GM12865 (cell line): ENCODE results near the gene SLC41A3.
"Not testable (repeated sequence)": the region's sequence is repeated elsewhere in the genome, so short reads cannot be mapped to it uniquely, and the experiment has no call there.

Experiments used
- DNase-seq: peaks from one replicate; pipeline ENCODE4 v3.0.0; 2010; ENCODE audit warnings: low read depth
- H3K4me3 ChIP-seq: 2 replicates; pipeline ENCODE4 v1.5.1; 2011; ENCODE audit warnings: mild to moderate bottlenecking, low read depth, low read length, control low read depth
- CTCF ChIP-seq: IDR thresholded peaks from 2 replicates; pipeline ENCODE4 v1.5.1; 2011; ENCODE audit warnings: low read length, control low read depth, low read depth, inconsistent platforms; ENCODE audit not compliant: insufficient read depth; ENCODE audit errors: missing control alignments

SLC41A3 gene

GRCh38 chr3:125960066-125960424 lies 123.9 kb downstream of the SLC41A3 start:
- DNase-seq, result no peak
- TF ChIP-seq CTCF, result no peak
- H3K4me3 ChIP-seq, result no peak overlapping the region

- no peak for TF ChIP-seq CTCF
- DNase-seq, result no peak
- no peak overlapping the region for H3K4me3 ChIP-seq
Measured at GRCh38 chr3:125959317-125960065, 124.4 kb downstream of the SLC41A3 start.

GRCh38 chr3:125958511-125959316 lies 125.2 kb downstream of the SLC41A3 start:
- DNase-seq, result no peak
- no peak for TF ChIP-seq CTCF
- no peak overlapping the region for H3K4me3 ChIP-seq

DNA sequence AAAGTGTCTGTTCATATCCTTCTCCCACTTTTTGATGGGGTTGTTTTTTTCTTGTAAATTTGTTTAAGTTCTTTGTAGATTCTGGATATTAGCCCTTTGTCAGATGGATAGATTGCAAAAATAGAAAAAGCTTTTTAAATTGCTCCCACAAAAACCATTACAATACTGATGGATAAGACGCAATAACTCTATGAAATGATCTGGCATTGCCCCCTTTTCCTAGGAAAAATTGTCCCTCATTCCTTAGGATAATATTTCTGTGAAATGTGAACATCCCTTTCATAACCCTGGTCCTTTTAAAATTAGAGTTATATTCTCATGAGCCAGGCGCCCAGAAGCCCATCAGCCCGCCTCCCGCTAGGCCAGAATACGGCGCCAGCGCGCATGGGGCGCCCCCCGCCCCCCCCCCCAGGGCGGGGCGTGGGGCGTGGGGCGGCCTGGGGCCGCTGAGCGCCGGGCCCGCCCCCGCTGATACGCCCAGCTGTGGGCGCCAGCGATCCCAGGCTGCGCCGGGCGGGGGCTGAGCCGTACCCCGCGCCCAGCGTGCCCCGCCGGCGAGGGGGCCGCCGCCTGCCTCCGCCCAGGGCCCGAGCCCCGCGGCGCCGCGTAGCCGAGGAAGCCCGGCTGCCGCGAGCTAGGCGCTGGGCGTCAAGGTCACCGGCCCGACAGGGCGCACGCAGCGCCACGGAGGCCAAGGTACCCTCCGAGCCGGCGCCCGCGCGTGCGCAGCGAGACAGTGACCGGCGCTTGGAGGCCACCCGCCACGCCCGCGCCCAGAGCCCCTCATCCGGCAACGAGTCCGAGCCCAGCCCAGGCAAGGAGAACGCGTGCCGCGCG lies 126.0 kb downstream of the SLC41A3 start:
- DNase-seq, result no peak
- no peak for TF ChIP-seq CTCF
- no peak overlapping the region for H3K4me3 ChIP-seq

- H3K4me3 ChIP-seq, DNase-seq: not testable (repeated sequence)
Measured at GRCh38 chr3:125957020-125957419, 126.9 kb downstream of the SLC41A3 start.
